Endothelial cell (in vitro differentiated cells): ENCODE results near the gene TMEM178A. TPM values are rescaled to one million over a fixed set of nuclear protein-coding genes. Genes with fewer than 3 reads are reported as not detected.

Source experiments
- DNase-seq: peaks from one replicate; pipeline ENCODE4 v3.0.0; 2021; ENCODE audit warnings: low spot score
- H3K27ac Mint-ChIP-seq: one replicate; pipeline ENCODE4 v1.8.0; 2021; ENCODE audit warnings: mixed read lengths, inconsistent platforms; ENCODE audit not compliant: unreplicated experiment
- H3K27me3 Mint-ChIP-seq: one replicate; pipeline ENCODE4 v1.8.0; 2021; ENCODE audit warnings: mild to moderate bottlenecking, moderate library complexity, mixed read lengths, inconsistent platforms; ENCODE audit not compliant: unreplicated experiment
- H3K36me3 Mint-ChIP-seq: one replicate; pipeline ENCODE4 v1.8.0; 2021; ENCODE audit warnings: mild to moderate bottlenecking, low read depth, mixed read lengths, inconsistent platforms; ENCODE audit not compliant: unreplicated experiment
- H3K4me1 Mint-ChIP-seq: one replicate; pipeline ENCODE4 v1.8.0; 2021; ENCODE audit warnings: mild to moderate bottlenecking, mixed read lengths, inconsistent platforms; ENCODE audit not compliant: unreplicated experiment
- H3K4me3 Mint-ChIP-seq: one replicate; pipeline ENCODE4 v1.8.0; 2021; ENCODE audit warnings: mild to moderate bottlenecking, mixed read lengths, inconsistent platforms; ENCODE audit not compliant: unreplicated experiment
- H3K9me3 Mint-ChIP-seq: one replicate; pipeline ENCODE4 v1.8.0; 2021; ENCODE audit warnings: mixed read lengths, inconsistent platforms; ENCODE audit not compliant: unreplicated experiment
- total RNA-seq: library from RNA; stranded (reverse); fragmentation: NEBNext Ultra II Directional; extraction: Animal tissue kit (Norgen Biotek cat#: 25700); gene quantifications from one replicate; pipeline ENCODE4 v1.2.1, GENCODE V29; 2021; ENCODE audit not compliant: unreplicated experiment
- TF ChIP-seq, protein P1 (sequence below): fragments of 200-600 bp; sonication (generic); IDR thresholded peaks from one replicate; pipeline ENCODE4 v1.5.0; 2021; ENCODE audit warnings: antibody characterized with exemption; ENCODE audit not compliant: unreplicated experiment

The TMEM178A gene
- total RNA-seq, 1 donor from 2014 or later, result 4.8 TPM

DNA sequence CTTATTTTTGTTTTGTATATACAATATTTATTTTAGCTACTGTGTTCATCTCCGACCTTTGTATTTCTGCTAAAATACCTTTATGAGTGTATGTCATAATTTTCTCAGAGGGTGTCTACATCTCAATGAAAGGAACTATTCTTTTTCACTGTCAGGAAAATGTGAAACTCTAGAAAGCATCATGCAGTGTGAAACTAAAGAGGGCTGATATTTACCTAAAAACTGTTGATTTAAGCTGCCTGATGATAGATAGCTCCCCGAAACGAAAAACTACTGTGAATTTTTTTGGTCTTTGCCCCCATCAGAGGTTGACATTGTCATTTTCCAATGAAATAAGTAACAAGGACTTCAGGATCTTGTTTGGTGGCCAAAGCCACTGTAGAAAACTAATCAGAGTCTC, 38.8 kb downstream of the TMEM178A start:
- Mint-ChIP-seq H3K4me3 (no peak overlapping the region), H3K27me3 (peaks cover 3% of the 10 kb centered on the region), H3K4me1 (no peaks in the 10 kb centered on the region), H3K36me3 (peaks cover 5% of the 10 kb centered on the region), H3K27ac (no peak overlapping the region), H3K9me3 (no peaks in the 10 kb centered on the region)
- no peak for DNase-seq
- TF ChIP-seq, protein P1, sequence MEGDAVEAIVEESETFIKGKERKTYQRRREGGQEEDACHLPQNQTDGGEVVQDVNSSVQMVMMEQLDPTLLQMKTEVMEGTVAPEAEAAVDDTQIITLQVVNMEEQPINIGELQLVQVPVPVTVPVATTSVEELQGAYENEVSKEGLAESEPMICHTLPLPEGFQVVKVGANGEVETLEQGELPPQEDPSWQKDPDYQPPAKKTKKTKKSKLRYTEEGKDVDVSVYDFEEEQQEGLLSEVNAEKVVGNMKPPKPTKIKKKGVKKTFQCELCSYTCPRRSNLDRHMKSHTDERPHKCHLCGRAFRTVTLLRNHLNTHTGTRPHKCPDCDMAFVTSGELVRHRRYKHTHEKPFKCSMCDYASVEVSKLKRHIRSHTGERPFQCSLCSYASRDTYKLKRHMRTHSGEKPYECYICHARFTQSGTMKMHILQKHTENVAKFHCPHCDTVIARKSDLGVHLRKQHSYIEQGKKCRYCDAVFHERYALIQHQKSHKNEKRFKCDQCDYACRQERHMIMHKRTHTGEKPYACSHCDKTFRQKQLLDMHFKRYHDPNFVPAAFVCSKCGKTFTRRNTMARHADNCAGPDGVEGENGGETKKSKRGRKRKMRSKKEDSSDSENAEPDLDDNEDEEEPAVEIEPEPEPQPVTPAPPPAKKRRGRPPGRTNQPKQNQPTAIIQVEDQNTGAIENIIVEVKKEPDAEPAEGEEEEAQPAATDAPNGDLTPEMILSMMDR, result no peak

DNA sequence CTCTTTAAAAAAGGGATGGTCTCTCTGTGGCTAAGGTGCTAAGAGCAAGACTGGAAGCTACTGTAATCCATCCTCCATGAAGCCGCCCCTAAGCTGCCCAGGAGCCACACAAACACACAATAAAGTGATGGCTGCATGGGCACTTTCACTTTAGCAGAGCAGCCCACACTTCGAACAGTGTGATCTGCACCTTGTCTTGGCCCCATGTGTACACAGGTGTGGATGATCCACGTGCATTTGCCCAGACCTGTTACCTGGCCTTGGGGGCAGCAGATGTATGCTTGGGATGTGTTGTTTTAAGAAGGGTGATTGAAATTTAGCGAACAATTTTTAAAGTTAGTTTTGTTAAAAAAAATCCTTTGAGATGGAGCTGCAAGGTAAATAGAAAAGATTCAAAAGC, 39.9 kb downstream of the TMEM178A start:
- H3K36me3 Mint-ChIP-seq, result peaks cover 5% of the 10 kb centered on the region
- no peaks in the 10 kb centered on the region for H3K4me1 Mint-ChIP-seq
- H3K27ac Mint-ChIP-seq, result no peak overlapping the region
- no peaks in the 10 kb centered on the region for H3K9me3 Mint-ChIP-seq
- TF ChIP-seq, protein P1, result no peak
- peaks cover 3% of the 10 kb centered on the region for H3K27me3 Mint-ChIP-seq
- DNase-seq, result no peak
- H3K4me3 Mint-ChIP-seq, result no peak overlapping the region

DNA sequence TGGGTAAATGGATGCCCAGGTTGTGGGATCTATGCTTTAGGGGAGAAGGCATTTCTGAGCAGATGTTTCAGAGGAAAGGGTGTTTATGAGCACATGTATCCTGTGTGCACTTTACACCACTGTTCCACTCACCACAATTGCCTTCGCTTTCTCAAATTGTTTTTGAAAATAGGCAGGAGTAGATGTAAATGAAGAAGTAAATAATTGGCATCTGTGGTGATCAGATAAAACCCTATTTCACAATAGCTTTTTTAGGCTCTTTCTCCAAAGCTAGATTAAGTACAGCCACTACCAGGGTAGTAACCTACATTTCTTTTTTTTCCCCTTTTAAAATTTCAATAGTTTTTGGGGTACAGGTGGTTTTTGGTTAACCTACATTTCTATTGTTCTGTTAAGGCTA, 40.6 kb downstream of the TMEM178A start:
- H3K36me3 Mint-ChIP-seq, result peaks cover 5% of the 10 kb centered on the region
- no peaks in the 10 kb centered on the region for H3K9me3 Mint-ChIP-seq
- H3K27me3 Mint-ChIP-seq, result peaks cover 3% of the 10 kb centered on the region
- no peaks in the 10 kb centered on the region for H3K4me1 Mint-ChIP-seq
- no peak overlapping the region for H3K4me3 Mint-ChIP-seq
- no peak for DNase-seq
- TF ChIP-seq, protein P1, result no peak
- no peak overlapping the region for H3K27ac Mint-ChIP-seq

DNA sequence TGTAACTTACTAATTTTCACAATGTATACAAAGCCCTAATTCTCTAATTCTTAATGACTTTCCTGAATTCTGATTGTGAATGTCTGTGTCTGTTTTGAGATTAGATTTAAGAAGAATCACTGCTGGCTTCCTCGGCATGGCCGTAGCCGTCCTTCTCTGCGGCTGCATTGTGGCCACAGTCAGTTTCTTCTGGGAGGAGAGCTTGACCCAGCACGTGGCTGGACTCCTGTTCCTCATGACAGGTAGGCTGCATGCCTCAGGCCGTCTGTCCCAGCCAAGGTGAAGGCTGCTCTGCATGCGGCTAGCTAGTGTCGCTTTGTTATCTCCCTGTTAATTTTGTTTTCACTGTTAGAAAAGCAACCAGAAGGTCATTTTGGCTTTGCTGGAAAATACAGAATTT, 41.2 kb downstream of the TMEM178A start:
- H3K27me3 Mint-ChIP-seq, result peaks cover 3% of the 10 kb centered on the region
- TF ChIP-seq, protein P1, result no peak
- H3K36me3 Mint-ChIP-seq, result peaks cover 5% of the 10 kb centered on the region
- H3K4me3 Mint-ChIP-seq, result no peak overlapping the region
- no peaks in the 10 kb centered on the region for H3K4me1 Mint-ChIP-seq
- no peak overlapping the region for H3K27ac Mint-ChIP-seq
- no peak for DNase-seq
- no peaks in the 10 kb centered on the region for H3K9me3 Mint-ChIP-seq

DNA sequence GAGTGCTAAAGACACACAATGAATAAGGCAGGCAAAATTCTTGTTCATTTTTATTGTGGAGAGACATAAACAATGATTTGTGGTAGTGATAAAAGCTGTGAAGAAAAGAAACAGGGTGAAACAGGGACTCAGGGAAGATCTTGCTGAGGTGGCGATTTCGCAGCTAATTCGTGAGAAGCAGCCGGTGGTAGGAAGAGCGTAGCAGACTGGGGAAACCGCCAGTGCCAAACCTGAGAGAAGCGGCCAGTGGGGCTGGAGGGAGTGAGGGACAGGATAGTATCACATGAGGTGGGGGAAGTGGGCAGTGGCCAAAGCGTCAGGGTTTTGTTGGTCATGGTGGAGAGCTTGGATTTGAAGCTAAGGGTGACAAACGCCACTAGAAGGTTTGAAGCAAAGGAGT, 42.3 kb downstream of the TMEM178A start:
- H3K27ac Mint-ChIP-seq, result no peak overlapping the region
- H3K4me1 Mint-ChIP-seq, result no peaks in the 10 kb centered on the region
- peaks cover 3% of the 10 kb centered on the region for H3K27me3 Mint-ChIP-seq
- H3K36me3 Mint-ChIP-seq, result peaks cover 5% of the 10 kb centered on the region
- H3K9me3 Mint-ChIP-seq, result no peaks in the 10 kb centered on the region
- DNase-seq, result no peak
- TF ChIP-seq, protein P1, result no peak
- peak overlapping the region; percentile 16 for H3K4me3 Mint-ChIP-seq
